ENCODE results near the gene CC2D1A.
"Not testable (repeated sequence)": the region's sequence is repeated elsewhere in the genome, so short reads cannot be mapped to it uniquely, and the experiment has no call there.

The CC2D1A gene

DNA sequence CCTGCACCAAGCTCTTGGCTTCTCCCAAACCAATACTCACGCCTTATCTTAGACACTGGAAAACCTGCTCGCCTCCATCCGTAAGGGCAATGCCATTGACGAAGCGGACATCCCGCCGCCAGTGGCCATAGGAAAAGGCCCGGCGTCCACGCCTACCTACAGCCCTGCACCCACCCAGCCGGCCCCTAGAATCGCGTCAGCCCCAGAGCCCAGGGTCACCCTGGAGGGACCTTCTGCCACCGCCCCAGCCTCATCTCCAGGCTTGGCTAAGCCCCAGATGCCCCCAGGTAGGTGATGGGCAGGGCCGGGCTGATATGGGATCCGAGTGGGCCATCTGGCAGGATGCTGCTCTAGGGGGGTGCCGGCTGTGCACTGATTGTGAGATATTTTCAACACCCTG is 7.4 kb downstream of the CC2D1A start:
- no peak for DNase-seq

DNA sequence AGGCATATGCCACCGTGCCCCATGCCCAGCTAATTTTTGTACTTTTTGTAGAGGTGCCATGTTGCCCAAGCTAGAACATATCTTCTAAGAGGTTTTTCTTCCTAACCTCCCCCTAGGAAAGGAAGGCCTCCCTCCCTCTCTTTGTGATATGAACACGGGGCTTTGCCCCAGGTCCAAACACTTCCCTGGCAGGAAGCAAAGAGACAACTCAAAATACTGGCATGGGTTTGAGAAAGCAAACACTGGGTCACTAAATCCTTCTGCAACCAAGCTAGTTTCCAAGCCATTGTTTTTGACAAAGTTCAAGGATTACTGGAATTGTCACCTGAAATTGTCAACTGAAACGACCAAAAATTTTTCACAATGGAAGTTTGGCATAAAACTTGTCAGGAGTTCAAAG is 8.8 kb downstream of the CC2D1A start:
- DNase-seq = no peak

DNA sequence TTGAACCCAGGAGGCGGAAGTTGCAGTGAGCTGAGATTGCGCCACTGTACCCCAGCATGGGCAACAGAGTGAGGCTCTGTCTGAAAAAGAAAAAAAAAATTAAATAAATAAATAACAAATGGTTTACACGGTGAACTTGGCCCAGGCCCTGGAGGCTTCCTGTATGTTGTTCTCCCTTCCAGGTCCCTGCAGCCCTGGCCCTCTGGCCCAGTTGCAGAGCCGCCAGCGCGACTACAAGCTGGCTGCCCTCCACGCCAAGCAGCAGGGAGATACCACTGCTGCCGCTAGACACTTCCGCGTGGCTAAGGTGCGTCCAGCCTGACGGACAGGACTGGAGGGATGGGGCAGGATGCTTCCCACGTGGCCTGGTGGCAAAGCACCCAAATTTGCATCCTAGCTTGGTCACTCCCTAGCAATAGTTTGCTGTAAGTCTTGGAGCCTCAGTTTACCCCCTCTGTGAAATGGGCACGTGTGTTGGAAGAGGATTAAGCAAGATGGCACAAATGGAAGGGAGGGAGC is 11.9 kb downstream of the CC2D1A start:
- no peak for DNase-seq

DNA sequence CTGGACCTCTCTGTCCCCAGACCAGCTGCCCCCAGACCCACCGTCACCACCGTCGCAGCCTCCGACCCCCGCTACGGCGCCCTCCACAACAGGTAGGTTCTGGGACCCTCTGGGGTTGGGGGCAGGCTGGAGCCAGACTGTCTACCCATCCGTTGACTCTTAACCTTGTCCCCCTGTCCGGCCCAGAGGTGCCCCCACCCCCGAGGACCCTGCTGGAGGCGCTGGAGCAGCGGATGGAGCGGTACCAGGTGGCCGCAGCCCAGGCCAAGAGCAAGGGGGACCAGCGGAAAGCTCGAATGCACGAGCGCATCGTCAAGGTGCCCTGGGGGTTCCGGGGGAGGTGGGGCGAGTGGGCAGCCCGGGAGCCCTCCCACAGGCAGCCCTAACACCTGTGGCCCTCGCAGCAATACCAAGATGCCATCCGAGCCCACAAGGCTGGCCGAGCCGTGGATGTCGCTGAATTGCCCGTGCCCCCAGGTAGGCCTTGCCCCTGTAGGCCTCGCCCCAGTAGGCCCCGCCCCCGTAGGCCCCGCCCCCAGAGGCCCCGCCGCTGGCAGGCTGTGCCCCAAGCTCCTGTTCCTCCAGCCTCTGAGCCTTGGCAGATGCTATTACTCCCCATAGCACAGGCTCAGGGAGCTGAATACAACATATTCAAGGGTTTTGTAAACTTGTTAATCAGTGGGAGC is 12.9 kb downstream of the CC2D1A start:
- no peak for DNase-seq

DNA sequence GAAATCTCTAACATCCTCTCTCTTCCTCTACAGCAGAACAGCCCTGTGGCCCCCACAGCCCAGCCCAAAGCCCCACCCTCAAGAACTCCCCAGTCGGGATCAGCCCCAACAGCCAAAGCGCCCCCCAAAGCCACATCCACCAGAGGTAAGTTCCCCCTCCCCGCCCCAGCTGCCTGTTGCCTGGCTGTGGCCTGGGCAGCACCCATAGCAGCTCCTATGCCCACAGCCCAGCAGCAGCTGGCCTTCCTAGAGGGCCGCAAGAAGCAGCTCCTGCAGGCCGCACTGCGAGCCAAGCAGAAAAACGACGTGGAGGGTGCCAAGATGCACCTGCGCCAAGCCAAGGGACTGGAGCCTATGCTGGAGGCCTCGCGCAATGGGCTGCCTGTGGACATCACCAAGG is 14.5 kb downstream of the CC2D1A start:
- no peak for DNase-seq

DNA sequence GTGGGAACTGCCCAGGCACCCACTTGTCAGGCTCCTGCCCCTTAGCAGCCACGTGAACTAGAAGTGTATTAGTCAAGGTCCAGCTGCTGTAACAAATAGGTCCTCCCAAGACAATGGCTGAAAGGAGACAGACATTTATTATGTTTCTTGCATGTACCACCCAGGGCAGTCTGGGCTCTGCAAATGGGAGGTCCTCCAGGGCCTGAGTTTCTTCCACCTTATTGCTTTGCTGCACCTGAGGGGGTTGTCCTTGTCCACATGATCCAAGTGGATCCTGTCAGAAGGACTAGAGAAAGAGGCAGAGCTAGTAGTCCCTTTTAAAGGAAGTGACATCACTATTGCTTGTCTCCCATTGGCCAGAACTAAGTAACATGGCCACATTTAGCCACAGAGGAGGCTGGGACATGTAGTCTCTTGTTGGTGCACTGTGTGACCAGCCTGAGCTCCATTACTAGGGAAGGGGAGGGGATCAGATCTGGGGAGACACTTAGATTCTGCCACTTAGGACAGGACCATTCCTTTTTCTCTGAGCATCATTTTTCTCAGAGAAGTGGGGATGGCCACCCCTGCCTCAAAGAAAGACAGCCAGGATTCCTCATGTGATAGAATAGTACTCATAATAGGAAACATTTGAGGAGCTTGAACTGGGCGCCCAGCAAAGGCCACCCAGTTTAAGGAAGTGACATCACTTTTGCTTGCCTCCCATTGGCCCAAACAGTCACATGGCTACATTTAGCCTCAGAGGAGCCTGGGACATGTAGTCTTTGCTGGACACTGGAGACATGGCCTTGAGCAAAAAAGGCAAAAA is 15.1 kb downstream of the CC2D1A start:
- no peak for DNase-seq

DNA sequence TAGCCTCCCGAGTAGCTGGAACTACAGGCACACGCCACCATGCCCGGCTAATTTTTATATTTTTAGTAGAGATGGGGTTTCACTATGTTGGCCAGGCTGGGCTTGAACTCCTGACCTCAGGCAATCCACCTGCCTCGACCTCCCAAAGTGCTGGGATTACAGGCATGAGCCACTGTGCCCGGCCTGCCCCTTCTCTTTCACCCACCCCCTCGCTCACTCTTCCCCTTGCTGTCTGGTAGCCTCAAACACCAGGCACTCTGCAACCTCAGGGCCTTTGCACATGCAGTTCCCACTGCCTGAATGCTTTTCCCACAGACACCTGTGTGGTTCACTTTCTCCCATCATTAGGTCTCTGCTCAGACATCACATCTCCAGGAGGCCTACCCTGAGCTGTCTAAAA is 16.1 kb downstream of the CC2D1A start:
- not testable (repeated sequence) for DNase-seq

DNA sequence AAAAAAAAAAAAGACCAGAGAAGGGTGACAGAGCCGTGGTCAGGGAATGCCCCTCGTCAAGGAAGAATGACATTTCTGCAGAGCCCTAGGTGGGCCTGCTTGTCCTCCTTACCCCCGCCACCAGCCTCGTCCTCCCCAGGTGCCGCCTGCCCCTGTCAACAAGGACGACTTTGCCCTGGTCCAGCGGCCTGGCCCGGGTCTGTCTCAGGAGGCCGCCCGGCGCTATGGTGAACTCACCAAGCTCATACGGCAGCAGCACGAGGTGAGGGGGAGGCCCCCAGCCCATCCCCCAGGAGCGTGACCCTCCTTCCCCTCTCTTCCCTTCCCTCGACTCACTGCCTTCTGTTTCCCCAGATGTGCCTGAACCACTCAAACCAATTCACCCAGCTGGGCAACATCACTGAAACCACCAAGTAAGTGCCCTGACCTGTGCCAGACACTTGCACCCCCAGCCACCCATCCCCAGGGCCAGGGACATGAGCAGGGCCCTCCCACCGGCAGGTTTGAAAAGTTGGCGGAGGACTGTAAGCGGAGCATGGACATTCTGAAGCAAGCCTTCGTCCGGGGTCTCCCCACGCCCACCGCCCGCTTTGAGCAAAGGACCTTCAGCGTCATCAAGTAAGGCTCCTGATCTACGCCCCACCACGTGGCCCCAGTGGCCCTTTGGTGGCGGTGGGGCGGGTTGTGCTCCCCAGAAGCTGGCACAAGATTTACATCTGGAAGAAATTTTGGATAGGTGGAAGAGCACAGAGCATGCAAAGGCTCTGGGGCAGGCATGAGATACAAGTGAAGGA is 17.4 kb downstream of the CC2D1A start:
- DNase-seq = no peak

DNA sequence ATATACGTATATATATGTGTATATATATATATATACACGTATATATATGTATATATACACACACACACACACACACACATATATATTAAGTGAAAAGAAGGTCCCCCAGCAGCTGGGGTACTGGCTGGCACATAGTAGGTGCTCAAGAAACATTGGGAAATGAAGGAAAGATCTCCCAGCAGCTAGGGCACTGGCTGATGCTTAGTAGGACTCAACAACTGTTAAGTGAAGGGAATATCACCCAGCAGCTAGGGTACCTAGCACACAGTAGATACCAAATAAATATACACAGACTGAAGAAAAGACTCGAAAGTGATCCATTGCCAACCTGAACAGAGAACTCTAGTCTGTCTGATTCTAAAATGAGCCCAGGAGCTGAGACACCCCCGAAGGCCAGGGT is 20.0 kb downstream of the CC2D1A start:
- DNase-seq = no peak

DNA sequence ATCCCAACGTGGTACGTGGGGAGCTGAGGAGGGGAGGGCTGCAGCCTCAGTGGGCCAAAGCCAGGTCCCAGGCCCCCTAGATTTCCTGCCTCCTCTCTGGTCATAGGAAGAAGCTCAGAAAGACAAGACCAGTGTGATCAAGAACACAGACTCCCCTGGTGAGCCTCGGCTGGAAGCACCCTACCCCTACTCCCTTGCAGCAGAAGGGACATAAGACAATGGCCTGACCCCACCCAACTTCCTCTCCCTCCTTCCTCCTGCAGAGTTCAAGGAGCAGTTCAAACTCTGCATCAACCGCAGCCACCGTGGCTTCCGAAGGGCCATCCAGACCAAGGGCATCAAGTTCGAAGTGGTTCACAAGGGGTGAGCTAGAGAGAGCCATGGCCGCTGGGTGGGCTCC is 20.7 kb downstream of the CC2D1A start:
- no peak for DNase-seq

DNA sequence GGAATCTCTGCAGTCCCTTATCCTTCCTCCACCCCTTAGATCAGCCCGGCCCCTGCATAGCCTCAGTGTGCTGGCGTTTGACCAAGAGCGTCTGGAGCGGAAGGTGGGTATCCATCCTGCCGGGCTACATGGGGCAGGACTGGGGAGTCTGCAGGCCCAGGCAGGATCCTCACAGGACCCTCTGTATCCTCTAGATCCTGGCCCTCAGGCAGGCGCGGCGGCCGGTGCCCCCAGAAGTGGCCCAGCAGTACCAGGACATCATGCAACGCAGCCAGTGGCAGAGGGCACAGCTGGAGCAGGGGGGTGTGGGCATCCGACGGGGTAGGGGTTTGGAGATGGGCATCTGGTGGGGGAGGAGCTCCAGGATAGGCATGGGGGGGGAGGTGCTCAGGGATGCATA is 23.3 kb downstream of the CC2D1A start:
- DNase-seq = no peak

DNA sequence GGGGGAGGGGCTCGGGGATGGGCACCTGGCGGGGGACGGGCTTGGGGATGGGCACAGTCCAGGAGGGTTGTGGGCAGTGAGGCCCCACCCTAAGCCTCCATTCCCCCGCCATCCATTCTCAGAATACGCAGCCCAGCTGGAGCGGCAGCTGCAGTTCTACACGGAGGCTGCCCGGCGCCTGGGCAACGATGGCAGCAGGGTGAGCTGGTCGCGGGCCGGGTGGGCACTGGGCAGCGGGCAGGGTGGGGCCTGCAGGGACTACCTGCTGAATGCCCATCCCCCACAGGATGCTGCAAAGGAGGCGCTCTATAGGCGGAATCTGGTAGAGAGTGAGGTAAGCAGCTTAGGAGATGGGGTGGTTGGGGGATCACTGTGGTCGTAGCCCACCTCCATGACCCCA is 24.0 kb downstream of the CC2D1A start:
- DNase-seq = no peak

DNA sequence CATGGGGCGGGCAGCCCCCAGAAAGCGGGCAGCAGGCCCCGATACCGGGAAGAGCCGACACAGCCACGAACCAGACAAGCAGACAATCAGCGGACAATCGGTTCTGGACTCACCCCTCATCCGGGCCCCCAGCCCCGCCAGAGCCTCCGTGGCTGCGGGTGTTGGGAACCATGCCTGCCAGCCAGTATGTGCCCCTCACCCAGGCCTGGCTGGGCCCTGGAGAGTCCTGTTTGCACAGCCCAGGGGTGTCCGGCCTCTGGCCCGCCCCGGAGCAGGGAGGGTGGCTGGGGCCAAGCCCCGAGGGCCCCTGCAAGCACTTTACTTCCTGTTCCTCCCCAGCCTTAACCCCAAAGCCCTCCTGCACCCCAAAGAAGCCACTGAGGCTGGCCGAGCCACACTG is 24.4 kb downstream of the CC2D1A start:
- DNase-seq = no peak

DNA sequence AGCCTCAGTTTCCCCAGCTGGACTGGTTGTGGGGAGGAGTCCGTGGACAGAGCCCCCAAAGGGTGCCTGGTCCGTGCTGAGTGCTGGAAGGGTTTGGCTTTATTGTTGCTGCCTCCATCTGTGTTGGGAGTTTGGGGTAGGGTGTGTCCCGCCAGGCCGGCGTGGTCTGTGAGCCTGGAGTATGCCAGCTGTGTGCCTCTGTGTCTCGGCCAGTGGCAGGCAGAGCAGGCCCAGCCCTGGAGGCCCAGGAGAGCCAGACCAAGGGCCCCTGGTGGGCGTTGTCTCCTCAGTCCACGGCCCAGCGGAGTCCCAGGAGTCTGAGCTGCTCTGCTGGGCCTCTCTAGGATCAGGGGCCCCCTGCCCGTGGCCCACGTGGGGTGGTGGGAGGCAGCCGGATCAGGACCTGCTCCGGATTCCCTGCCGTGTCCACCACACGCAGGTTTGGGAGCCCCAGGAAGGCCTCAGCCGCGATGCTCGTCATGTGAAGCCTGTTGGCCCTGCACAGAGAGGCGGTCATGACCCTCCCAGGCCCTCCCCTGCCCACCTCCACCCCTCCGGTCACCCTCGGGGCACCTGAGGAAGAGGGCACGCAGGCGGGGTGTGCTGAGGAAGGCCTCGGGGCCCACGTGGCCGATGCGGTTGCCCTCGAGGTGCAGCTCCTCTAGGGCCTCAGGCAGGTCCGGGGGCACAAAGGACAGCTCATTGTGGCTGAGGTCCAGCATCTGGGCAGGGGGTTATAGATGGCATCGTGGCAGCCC is 25.6 kb downstream of the CC2D1A start:
- DNase-seq = no peak

DNA sequence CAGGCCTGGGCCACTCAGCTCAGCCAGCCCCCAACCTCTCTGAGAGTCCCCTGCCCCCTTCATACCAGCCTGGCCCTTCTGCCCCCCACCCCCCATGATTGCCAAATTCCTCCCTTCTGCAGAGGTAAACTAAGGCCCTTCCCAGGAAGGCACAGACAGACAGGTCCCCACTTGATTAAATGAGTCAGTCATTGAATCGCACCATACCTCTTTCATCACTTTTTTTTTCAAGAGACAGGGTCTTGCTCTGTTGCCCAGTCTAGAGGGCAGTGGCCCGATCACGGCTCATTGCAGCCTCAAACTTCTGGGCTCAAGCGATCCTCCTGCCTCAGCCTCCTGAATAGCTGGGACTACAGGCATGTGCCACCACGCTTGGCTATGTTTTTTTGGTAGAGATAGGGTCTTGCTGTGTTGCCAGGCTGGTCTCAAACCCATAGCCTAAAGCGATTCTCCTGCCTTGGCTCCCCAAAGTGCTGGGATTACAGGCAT is 26.2 kb downstream of the CC2D1A start:
- DNase-seq = no peak

DNA sequence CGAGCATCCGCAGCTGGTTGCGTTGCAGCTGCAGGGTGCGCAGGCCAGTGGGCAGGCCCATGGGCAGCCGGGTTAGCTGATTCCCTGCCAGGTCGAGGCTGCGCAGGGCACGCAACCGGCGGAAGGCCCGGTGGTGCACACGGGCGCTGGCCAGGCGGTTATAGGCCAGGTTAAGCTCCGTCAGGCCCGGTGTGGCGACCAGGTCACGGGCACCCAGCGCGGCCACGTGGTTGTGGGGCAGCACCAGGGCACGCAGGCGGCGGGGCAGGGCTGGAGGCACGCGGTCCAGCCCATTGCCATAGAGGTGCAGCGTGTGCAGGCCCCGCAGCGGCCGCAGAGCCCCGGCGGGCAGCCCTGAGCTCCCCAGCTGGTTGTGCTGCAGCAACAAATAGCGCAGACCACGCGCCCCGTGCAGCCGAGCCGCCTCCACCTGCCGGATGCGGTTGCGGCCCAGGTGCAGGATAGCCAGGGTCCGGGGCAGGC is 27.0 kb downstream of the CC2D1A start:
- no peak for DNase-seq

DNA sequence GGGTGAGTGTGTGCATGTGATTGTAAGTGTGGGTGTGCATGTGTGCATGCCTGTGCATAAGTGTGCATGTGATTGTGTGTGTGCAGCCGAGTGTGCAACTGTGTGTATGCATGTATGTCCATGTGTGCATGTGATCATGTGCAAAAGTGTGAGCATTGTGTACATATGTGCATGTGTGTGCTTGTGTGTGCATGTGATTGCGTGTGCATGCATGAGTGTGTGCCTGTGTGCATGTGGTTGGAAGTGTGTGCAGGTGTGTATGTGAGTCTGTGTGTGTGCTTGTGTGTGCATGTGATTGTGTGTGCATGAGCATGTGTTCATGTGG is 28.7 kb downstream of the CC2D1A start:
- no peak for DNase-seq

DNA sequence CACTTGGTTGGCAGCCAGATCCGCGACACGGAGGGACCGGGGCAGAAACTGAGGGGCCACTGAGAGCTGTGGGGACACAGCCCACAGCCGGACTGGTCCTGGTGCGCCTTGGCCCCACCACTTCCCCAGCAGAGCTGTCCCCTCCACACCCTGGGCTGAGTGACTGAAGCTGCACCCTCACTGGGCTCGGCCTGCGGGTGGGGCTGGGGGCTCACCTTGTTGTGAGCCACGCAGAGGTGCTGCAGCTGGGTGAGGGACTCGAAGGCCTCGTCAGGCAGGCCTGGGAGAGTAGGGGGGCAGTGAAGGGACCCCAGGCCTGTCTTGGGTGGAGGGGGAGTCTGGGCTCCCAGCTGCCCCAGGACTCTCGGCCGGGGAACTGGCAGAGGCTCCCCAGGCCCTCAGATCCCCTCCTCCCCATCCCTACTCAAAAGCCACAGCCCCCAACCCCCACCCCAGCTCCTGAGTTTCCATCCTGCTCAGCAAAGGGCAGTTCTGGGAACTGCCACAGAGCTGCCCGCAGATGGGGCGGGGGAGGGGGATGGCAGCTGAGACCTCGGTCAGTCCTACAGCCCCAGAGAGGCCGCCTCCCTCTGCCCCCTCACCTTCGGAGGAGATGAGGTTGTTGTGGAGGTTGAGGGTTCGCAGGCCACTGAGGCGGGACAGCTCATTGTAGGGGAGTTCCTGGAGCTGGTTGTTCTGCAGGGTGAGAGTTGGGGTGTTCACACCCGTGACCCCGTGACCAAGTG is 29.9 kb downstream of the CC2D1A start:
- DNase-seq = no peak

DNA sequence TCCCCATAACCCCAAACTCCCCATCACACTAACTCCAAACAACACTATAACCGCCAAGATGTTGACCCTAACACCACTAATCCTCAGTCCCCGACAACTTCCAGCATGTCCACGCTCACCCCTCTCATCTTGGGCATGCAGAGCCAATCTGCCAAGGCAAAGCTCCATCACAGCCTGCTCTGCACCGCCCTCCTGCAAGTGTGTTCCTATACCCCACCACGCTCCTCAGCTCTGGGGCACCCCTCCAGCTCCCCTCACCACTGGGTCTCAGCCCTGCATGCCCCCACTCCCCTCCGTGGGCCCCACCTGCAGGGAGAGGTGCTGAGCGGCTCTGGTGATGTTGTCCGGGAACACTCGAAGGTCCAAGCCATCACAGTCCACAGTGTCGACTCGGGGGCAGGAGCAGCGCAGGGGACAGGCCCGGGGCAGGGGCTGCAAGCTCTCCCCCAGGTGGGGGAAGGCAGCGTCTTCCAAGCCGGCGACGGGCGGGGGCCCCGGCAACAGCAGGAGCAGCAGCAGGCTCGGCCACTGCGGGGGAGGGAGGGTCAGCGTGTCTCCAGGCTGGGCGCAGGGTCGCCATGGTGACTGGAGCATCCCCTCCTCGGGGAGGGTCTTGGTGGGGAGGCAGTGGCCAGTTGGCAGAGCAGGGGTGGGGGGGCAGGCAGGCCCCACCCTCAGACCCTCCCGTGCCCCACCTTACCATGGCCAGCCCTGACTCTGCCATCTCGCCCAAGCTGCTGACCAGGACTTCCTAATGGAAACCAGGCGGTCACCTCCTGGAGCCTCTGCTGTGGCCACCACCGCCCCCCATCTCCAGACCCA is 31.7 kb downstream of the CC2D1A start:
- no peak for DNase-seq

DNA sequence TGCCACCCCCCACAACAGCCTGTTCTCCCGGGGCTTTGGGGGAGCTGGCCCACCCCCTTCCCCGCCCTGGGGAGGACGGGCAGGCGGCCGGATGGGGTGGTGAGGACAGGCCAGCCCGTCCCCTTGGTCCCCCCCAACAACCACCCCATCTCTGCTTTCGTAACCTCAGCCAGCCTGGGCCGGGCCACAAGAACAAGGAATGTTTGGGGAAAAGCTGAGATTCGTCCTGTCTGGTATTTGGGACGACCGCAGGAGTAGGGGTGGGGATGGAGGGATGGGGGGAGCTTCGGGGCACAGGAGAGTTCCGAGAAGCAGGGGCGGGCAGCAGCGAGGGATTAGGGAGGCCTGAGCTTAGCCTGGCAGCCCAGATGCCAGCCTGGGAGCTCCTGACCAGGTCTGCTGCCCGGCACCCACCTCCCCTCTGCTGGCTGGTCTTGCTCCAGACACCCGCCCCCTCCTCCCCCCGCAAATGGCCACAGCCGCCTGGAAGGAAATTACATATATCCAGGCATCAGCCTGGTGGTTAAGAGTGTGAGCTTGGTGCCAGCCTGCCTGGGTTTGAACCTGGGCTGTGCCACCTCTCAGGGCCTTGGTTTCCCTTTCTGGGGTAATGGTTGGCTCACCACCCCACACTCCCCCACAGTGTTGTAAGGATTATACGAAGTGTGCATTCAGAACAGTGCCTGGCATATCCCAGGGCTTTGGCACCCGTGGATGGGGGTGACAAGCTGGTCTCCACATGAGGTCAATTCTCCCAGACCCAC is 32.5 kb downstream of the CC2D1A start, which contains the start of gene PODNL1:
PODNL1 (minus strand) TSS at position 117 of the 764 bp plus-strand sequence. CDS start 236 bp downstream, outside the sequence.
- no peak for DNase-seq

Measured in NCI-H1436 (cell line).